Placental pericyte (primary cell): ENCODE data around the gene C1D. TPM values are rescaled to one million over a fixed set of nuclear protein-coding genes. Genes with fewer than 3 reads are reported as not detected.

Experiments
- total RNA-seq: library from RNA; depleted of rRNA; stranded (reverse); fragments of >200 nt; gene quantifications from 2 replicates; pipeline ENCODE4 v1.2.3, GENCODE V29; 2012

Gene C1D
- 30.4 and 35.5 TPM in 2 replicates for total RNA-seq

GRCh38 chr2:68062680-68063387 lies at the start of gene C1D:
Gene C1D (minus strand): TSS chr2:68063004. CDS start chr2:68047310, 15,694 bp downstream.

Other genes starting within 250 kb of the C1D start
- 12.0 and 25.9 TPM in 2 replicates for gene PNO1, start 94.9 kb upstream of the C1D start, total RNA-seq
- gene PPP3R1, start 189.5 kb upstream of the C1D start, total RNA-seq, result 38.7 and 41.8 TPM in 2 replicates